Measurements from ENCODE around the gene AKAP3. TPM values are rescaled to one million over a fixed set of nuclear protein-coding genes. Genes with fewer than 3 reads are reported as not detected.

AKAP3 gene
- 0.51 and 0.60 TPM in 2 replicates for polyA plus RNA-seq (2013)

- Histone ChIP-seq H3K4me2 (ENCODE audit: low read length) (peak within 1 kb of the TSS; percentile 80), H3K4me3 (ENCODE audit: low read depth, low read length) (peak within 1 kb of the TSS; percentile 93), H3K18ac (ENCODE audit: low read length) (peak within 1 kb of the TSS; percentile 90), H3K27me3 (ENCODE audit: insufficient read depth, low read length) (no peaks in the 10 kb centered on the region), H3K4ac (ENCODE audit: low read depth, low read length) (peak within 1 kb of the TSS; percentile 86), H3K9ac (ENCODE audit: low read length) (peak within 1 kb of the TSS; percentile 97), H2BK5ac (ENCODE audit: low read depth, low read length, poor library complexity) (peak within 1 kb of the TSS; percentile 50), H3K9me3 (ENCODE audit: insufficient read depth, low read depth, low read length) (no peaks in the 10 kb centered on the region), H2BK12ac (ENCODE audit: low read length) (no peak within 1 kb of the TSS), H3K27ac (ENCODE audit: low read depth, low read length) (peak within 1 kb of the TSS; percentile 64), H3K23ac (ENCODE audit: low read length) (no peak within 1 kb of the TSS), H3K79me1 (ENCODE audit: low read length) (peaks cover 8% of the 10 kb centered on the region), H4K8ac (ENCODE audit: low read depth, low read length) (peak within 1 kb of the TSS; percentile 98), H3K14ac (ENCODE audit: low read length) (peak within 1 kb of the TSS; percentile 93), H2AK5ac (ENCODE audit: low read length) (peak within 1 kb of the TSS; percentile 53), H2BK120ac (ENCODE audit: insufficient read depth, low read length, poor library complexity) (peak within 1 kb of the TSS; percentile 81), H4K91ac (ENCODE audit: low read depth, low read length) (peak within 1 kb of the TSS; percentile 95), H4K12ac (ENCODE audit: low read depth, low read length) (peak within 1 kb of the TSS; percentile 87), H3K36me3 (ENCODE audit: control insufficient read depth in 1 of 2, insufficient read depth in 2 of 2, low read length in 2 of 2) (no peaks in the 10 kb centered on the region), H3K79me2 (ENCODE audit: control insufficient read depth, insufficient read depth, low read length, poor library complexity) (peaks cover 6% of the 10 kb centered on the region), H3K4me1 (ENCODE audit: control insufficient read depth in 1 of 2, insufficient read depth in 2 of 2, low read length in 2 of 2) (no peaks in the 10 kb centered on the region), H2AFZ (ENCODE audit: insufficient read depth, low read length, poor library complexity) (peak within 1 kb of the TSS; percentile 92)
- WGBS (ENCODE audit: extremely low coverage, insufficient coverage, insufficient read length) = no CpG with 5 or more reads among the region's 39 CpGs
- peak; percentile 75 to 86 for DNase-seq
These were observed at the start of gene AKAP3, which contains the start of gene NDUFA9 for GRCh38 chr12:4648501-4649357. AKAP3 (minus strand) TSS chr12:4649051; CDS start chr12:4638196, 10,855 bp downstream. NDUFA9 (plus strand) TSS chr12:4649114; CDS start chr12:4649127, 13 bp downstream.

GRCh38 chr12:4690760-4691159 lies 41.9 kb upstream of the AKAP3 start:
- Histone ChIP-seq H2BK12ac (ENCODE audit: low read length) (no peak overlapping the region), H3K14ac (ENCODE audit: low read length) (no peak overlapping the region), H3K79me1 (ENCODE audit: low read length) (no peaks in the 10 kb centered on the region), H3K18ac (ENCODE audit: low read length) (no peak overlapping the region), H3K36me3 (ENCODE audit: control insufficient read depth in 1 of 2, insufficient read depth in 2 of 2, low read length in 2 of 2) (peaks cover 5 to 18% of the 10 kb centered on the region in 2 experiments), H3K23ac (ENCODE audit: low read length) (no peak overlapping the region), H2AFZ (ENCODE audit: insufficient read depth, low read length, poor library complexity) (no peak overlapping the region), H3K4ac (ENCODE audit: low read depth, low read length) (no peak overlapping the region), H2BK120ac (ENCODE audit: insufficient read depth, low read length, poor library complexity) (no peak overlapping the region), H2BK5ac (ENCODE audit: low read depth, low read length, poor library complexity) (no peak overlapping the region), H2AK5ac (ENCODE audit: low read length) (no peak overlapping the region), H3K27ac (ENCODE audit: low read depth, low read length) (no peak overlapping the region), H4K91ac (ENCODE audit: low read depth, low read length) (no peak overlapping the region), H3K4me3 (ENCODE audit: low read depth, low read length) (no peak overlapping the region), H4K12ac (ENCODE audit: low read depth, low read length) (no peak overlapping the region), H3K4me1 (ENCODE audit: control insufficient read depth in 1 of 2, insufficient read depth in 2 of 2, low read length in 2 of 2) (no peaks in the 10 kb centered on the region), H3K9ac (ENCODE audit: low read length) (no peak overlapping the region), H3K27me3 (ENCODE audit: insufficient read depth, low read length) (no peaks in the 10 kb centered on the region), H3K79me2 (ENCODE audit: control insufficient read depth, insufficient read depth, low read length, poor library complexity) (no peaks in the 10 kb centered on the region), H3K4me2 (ENCODE audit: low read length) (no peak overlapping the region), H3K9me3 (ENCODE audit: insufficient read depth, low read depth, low read length) (no peaks in the 10 kb centered on the region), H4K8ac (ENCODE audit: low read depth, low read length) (no peak overlapping the region)
- no peak for DNase-seq
- no CpG with 5 or more reads among the region's 5 CpGs for WGBS (ENCODE audit: extremely low coverage, insufficient coverage, insufficient read length)

DNA sequence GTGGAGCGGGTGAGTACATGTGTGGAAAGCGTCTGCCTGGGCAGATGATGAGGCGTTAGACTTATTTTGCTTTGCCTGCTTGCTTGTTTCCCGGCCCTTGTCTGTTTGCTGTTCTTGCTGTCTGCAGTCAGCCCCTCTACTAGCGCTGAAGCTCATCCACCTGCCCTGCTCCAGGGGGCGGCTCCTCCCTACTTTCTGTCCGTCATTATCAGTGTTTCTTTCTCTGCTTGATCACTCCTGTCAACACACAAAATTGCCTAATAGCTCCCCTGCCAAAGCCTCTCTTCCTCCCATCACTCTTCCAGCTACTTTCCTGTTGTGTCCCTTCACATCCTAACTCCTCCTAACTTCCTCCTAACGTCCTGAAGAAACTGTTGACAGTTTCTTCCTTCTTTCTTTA lies 36.5 kb upstream of the AKAP3 start:
- Histone ChIP-seq H3K9me3 (ENCODE audit: insufficient read depth, low read depth, low read length) (no peaks in the 10 kb centered on the region), H3K4ac (ENCODE audit: low read depth, low read length) (no peak overlapping the region), H4K12ac (ENCODE audit: low read depth, low read length) (no peak overlapping the region), H2BK12ac (ENCODE audit: low read length) (no peak overlapping the region), H3K18ac (ENCODE audit: low read length) (no peak overlapping the region), H3K27ac (ENCODE audit: low read depth, low read length) (no peak overlapping the region), H3K27me3 (ENCODE audit: insufficient read depth, low read length) (no peaks in the 10 kb centered on the region), H4K91ac (ENCODE audit: low read depth, low read length) (no peak overlapping the region), H2AK5ac (ENCODE audit: low read length) (no peak overlapping the region), H3K4me3 (ENCODE audit: low read depth, low read length) (no peak overlapping the region), H4K8ac (ENCODE audit: low read depth, low read length) (no peak overlapping the region), H3K4me2 (ENCODE audit: low read length) (no peak overlapping the region), H3K36me3 (ENCODE audit: control insufficient read depth in 1 of 2, insufficient read depth in 2 of 2, low read length in 2 of 2) (peaks cover 15 to 32% of the 10 kb centered on the region in 2 experiments), H2BK120ac (ENCODE audit: insufficient read depth, low read length, poor library complexity) (no peak overlapping the region), H2BK5ac (ENCODE audit: low read depth, low read length, poor library complexity) (no peak overlapping the region), H3K79me2 (ENCODE audit: control insufficient read depth, insufficient read depth, low read length, poor library complexity) (no peaks in the 10 kb centered on the region), H3K9ac (ENCODE audit: low read length) (no peak overlapping the region), H3K4me1 (ENCODE audit: control insufficient read depth in 1 of 2, insufficient read depth in 2 of 2, low read length in 2 of 2) (no peaks in the 10 kb centered on the region), H3K79me1 (ENCODE audit: low read length) (no peaks in the 10 kb centered on the region), H2AFZ (ENCODE audit: insufficient read depth, low read length, poor library complexity) (no peak overlapping the region), H3K14ac (ENCODE audit: low read length) (no peak overlapping the region), H3K23ac (ENCODE audit: low read length) (no peak overlapping the region)
- no CpG with 5 or more reads among the region's 8 CpGs for WGBS (ENCODE audit: extremely low coverage, insufficient coverage, insufficient read length)
- no peak for DNase-seq

GRCh38 chr12:4681732-4682131 lies 32.9 kb upstream of the AKAP3 start:
- no peak overlapping the region for H3K14ac ChIP-seq (ENCODE audit: low read length)
- H3K4me1 ChIP-seq (ENCODE audit: control insufficient read depth in 1 of 2, insufficient read depth in 2 of 2, low read length in 2 of 2) = no peaks in the 10 kb centered on the region
- no peak overlapping the region for H4K8ac ChIP-seq (ENCODE audit: low read depth, low read length)
- H4K12ac ChIP-seq (ENCODE audit: low read depth, low read length) = no peak overlapping the region
- no peak overlapping the region for H3K4me2 ChIP-seq (ENCODE audit: low read length)
- no peak overlapping the region for H2BK5ac ChIP-seq (ENCODE audit: low read depth, low read length, poor library complexity)
- H3K23ac ChIP-seq (ENCODE audit: low read length) = no peak overlapping the region
- H3K9ac ChIP-seq (ENCODE audit: low read length) = no peak overlapping the region
- H3K18ac ChIP-seq (ENCODE audit: low read length) = no peak overlapping the region
- peaks cover 10 to 20% of the 10 kb centered on the region in 2 experiments for H3K36me3 ChIP-seq (ENCODE audit: control insufficient read depth in 1 of 2, insufficient read depth in 2 of 2, low read length in 2 of 2)
- H3K9me3 ChIP-seq (ENCODE audit: insufficient read depth, low read depth, low read length) = no peaks in the 10 kb centered on the region
- H3K79me2 ChIP-seq (ENCODE audit: control insufficient read depth, insufficient read depth, low read length, poor library complexity) = no peaks in the 10 kb centered on the region
- DNase-seq = no peak
- H3K27me3 ChIP-seq (ENCODE audit: insufficient read depth, low read length) = no peaks in the 10 kb centered on the region
- H2BK12ac ChIP-seq (ENCODE audit: low read length) = no peak overlapping the region
- H3K4me3 ChIP-seq (ENCODE audit: low read depth, low read length) = no peak overlapping the region
- H3K79me1 ChIP-seq (ENCODE audit: low read length) = no peaks in the 10 kb centered on the region
- H2AK5ac ChIP-seq (ENCODE audit: low read length) = no peak overlapping the region
- no peak overlapping the region for H4K91ac ChIP-seq (ENCODE audit: low read depth, low read length)
- no peak overlapping the region for H3K4ac ChIP-seq (ENCODE audit: low read depth, low read length)
- H3K27ac ChIP-seq (ENCODE audit: low read depth, low read length) = no peak overlapping the region
- H2AFZ ChIP-seq (ENCODE audit: insufficient read depth, low read length, poor library complexity) = no peak overlapping the region
- 100% methylated on average over 2 of the region's 3 CpGs for WGBS (ENCODE audit: extremely low coverage, insufficient coverage, insufficient read length)
- no peak overlapping the region for H2BK120ac ChIP-seq (ENCODE audit: insufficient read depth, low read length, poor library complexity)

Data from trophoblast cell (in vitro differentiated cells and primary cell).